Smooth muscle cell (in vitro differentiated cells): ENCODE measurements around the gene TAB3. TPM values are rescaled to one million over a fixed set of nuclear protein-coding genes. Genes with fewer than 3 reads are reported as not detected.

Experiments used
- DNase-seq: peaks from one replicate; lab custom pipeline; 2025; ENCODE audit not compliant: unreplicated experiment; lab: John Stamatoyannopoulos, UW
- H2AFZ ChIP-seq: fragments of 200-600 bp; sonication (generic); 2 replicates; pipeline ENCODE4 v1.6.0; 2016; ENCODE audit warnings: antibody characterized with exemption, low read depth, mild to moderate bottlenecking
- H3F3A ChIP-seq: fragments of 200-600 bp; sonication (generic); 2 replicates; pipeline ENCODE4 v1.6.0; 2017; ENCODE audit warnings: antibody characterized with exemption, low read depth
- H3K27ac ChIP-seq: fragments of 200-600 bp; sonication (generic); 2 replicates; pipeline ENCODE4 v1.5.1; 2016; ENCODE audit warnings: low read depth, mild to moderate bottlenecking
- H3K27me3 ChIP-seq: fragments of 200-600 bp; sonication (generic); 2 replicates; pipeline ENCODE4 v1.6.1; 2016; ENCODE audit warnings: low read depth, mild to moderate bottlenecking
- H3K36me3 ChIP-seq: fragments of 200-600 bp; sonication (generic); 2 replicates; pipeline ENCODE4 v1.5.1; 2016; ENCODE audit warnings: low read depth
- H3K4me1 ChIP-seq: fragments of 200-600 bp; sonication (generic); 2 replicates; pipeline ENCODE4 v1.5.1; 2016; ENCODE audit warnings: low read depth
- H3K4me2 ChIP-seq: fragments of 200-600 bp; sonication (generic); 2 replicates; pipeline ENCODE4 v1.6.0; 2016; ENCODE audit warnings: mild to moderate bottlenecking
- H3K4me3 ChIP-seq: fragments of 200-600 bp; sonication (generic); 2 replicates; pipeline ENCODE4 v1.5.1; 2016; ENCODE audit warnings: mild to moderate bottlenecking
- H3K79me2 ChIP-seq: fragments of 200-600 bp; sonication (generic); 2 replicates; pipeline ENCODE4 v1.6.0; 2016; ENCODE audit warnings: low read depth, mild to moderate bottlenecking
- H3K9ac ChIP-seq: fragments of 200-600 bp; sonication (generic); 2 replicates; pipeline ENCODE4 v1.6.0; 2016; ENCODE audit warnings: low read depth
- H3K9me3 ChIP-seq: fragments of 200-600 bp; sonication (generic); replicated peaks from 2 replicates; pipeline ENCODE4 v1.5.1; 2016; ENCODE audit warnings: low read depth
- H4K20me1 ChIP-seq: fragments of 200-600 bp; sonication (generic); 2 replicates; pipeline ENCODE4 v1.6.0; 2016; ENCODE audit warnings: low read depth
- CTCF ChIP-seq: fragments of 200-600 bp; sonication (generic); IDR thresholded peaks from 2 replicates; pipeline ENCODE4 v1.5.1; 2017; ENCODE audit warnings: borderline replicate concordance, mild to moderate bottlenecking, antibody characterized with exemption; ENCODE audit not compliant: insufficient read depth, poor library complexity, severe bottlenecking
- WGBS: methylation state at CpG from one replicate; pipeline ENCODE4 v1.1.7; 2016; ENCODE audit warnings: low lambda C conversion rate; 5-methylcytosine and 5-hydroxymethylcytosine counted together
- polyA plus RNA-seq: library from polyadenylated mRNA; unstranded; fragments of >200 nt; fragmentation: Nextera tagmentation; extraction: Ambion mirVana; gene quantifications from 2 replicates; pipeline ENCODE4 v1.2.1, GENCODE V29; 2016
- total RNA-seq: library from RNA; depleted of rRNA; stranded (reverse); fragments of >200 nt; gene quantifications from 2 replicates; pipeline ENCODE4 v1.2.3, GENCODE V29; 2014

Gene TAB3
- total and polyA plus RNA-seq, 2 experiments from 2014 or later, result 4.8 to 31.9 TPM

- H3K79me2 ChIP-seq, result peaks cover 20% of the 10 kb centered on the region
- no peaks in the 10 kb centered on the region for H3K27me3 ChIP-seq
- H2AFZ ChIP-seq, result peak overlapping the region; percentile 56
- DNase-seq, result no peak
- WGBS, result 28% methylated on average over 34 of the region's 45 CpGs
- peaks cover 3% of the 10 kb centered on the region for H4K20me1 ChIP-seq
- TF ChIP-seq CTCF, result no peak
- peak overlapping the region; percentile 56 for H3K9ac ChIP-seq
- peak overlapping the region; percentile 79 for H3K4me2 ChIP-seq
- no peaks in the 10 kb centered on the region for H3F3A ChIP-seq
- H3K4me1 ChIP-seq, result no peaks in the 10 kb centered on the region
- no peaks in the 10 kb centered on the region for H3K9me3 ChIP-seq
- H3K36me3 ChIP-seq, result no peaks in the 10 kb centered on the region
- peak overlapping the region; percentile 59 for H3K4me3 ChIP-seq
- H3K27ac ChIP-seq, result peak overlapping the region; percentile 37
Measured at GRCh38 chrX:30888526-30889146, 418 bp downstream of the TAB3 start.

- no peak overlapping the region for H3K27ac ChIP-seq
- H3K27me3 ChIP-seq, result no peaks in the 10 kb centered on the region
- H3K9ac ChIP-seq, result no peak overlapping the region
- H3K4me3 ChIP-seq, result peak overlapping the region; percentile 59
- H3K4me1 ChIP-seq, result no peaks in the 10 kb centered on the region
- H2AFZ ChIP-seq, result no peak overlapping the region
- no peaks in the 10 kb centered on the region for H3K36me3 ChIP-seq
- no peaks in the 10 kb centered on the region for H3K9me3 ChIP-seq
- TF ChIP-seq CTCF, result no peak
- peaks cover 20% of the 10 kb centered on the region for H3K79me2 ChIP-seq
- H4K20me1 ChIP-seq, result peaks cover 9% of the 10 kb centered on the region
- H3F3A ChIP-seq, result no peaks in the 10 kb centered on the region
- 71% methylated on average over 4 of the region's 4 CpGs for WGBS
- no peak for DNase-seq
- peak overlapping the region; percentile 79 for H3K4me2 ChIP-seq
Measured at GRCh38 chrX:30887721-30888120, 1.3 kb downstream of the TAB3 start.

- no peaks in the 10 kb centered on the region for H3K36me3 ChIP-seq
- H3K27ac ChIP-seq, result no peak overlapping the region
- no peaks in the 10 kb centered on the region for H3K9me3 ChIP-seq
- no peaks in the 10 kb centered on the region for H3F3A ChIP-seq
- peak overlapping the region; percentile 79 for H3K4me2 ChIP-seq
- no peak overlapping the region for H2AFZ ChIP-seq
- peak overlapping the region; percentile 59 for H3K4me3 ChIP-seq
- peaks cover 11% of the 10 kb centered on the region for H4K20me1 ChIP-seq
- no peaks in the 10 kb centered on the region for H3K4me1 ChIP-seq
- no peak for TF ChIP-seq CTCF
- no peaks in the 10 kb centered on the region for H3K27me3 ChIP-seq
- DNase-seq, result no peak
- H3K9ac ChIP-seq, result no peak overlapping the region
- WGBS, result 88% methylated on average over 5 of the region's 5 CpGs
- H3K79me2 ChIP-seq, result peaks cover 25% of the 10 kb centered on the region
Measured at GRCh38 chrX:30887288-30887687, 1.8 kb downstream of the TAB3 start.

GRCh38 chrX:30885136-30885535 lies 3.9 kb downstream of the TAB3 start:
- Histone ChIP-seq H3K4me3 (no peak overlapping the region), H4K20me1 (peaks cover 15% of the 10 kb centered on the region), H3K4me1 (no peaks in the 10 kb centered on the region), H3K9me3 (no peaks in the 10 kb centered on the region), H3K27me3 (no peaks in the 10 kb centered on the region), H3K9ac (no peak overlapping the region), H3K79me2 (peaks cover 38% of the 10 kb centered on the region), H3K4me2 (no peak overlapping the region), H3K27ac (no peak overlapping the region), H3K36me3 (no peaks in the 10 kb centered on the region), H3F3A (no peaks in the 10 kb centered on the region), H2AFZ (no peak overlapping the region)
- TF ChIP-seq CTCF, result no peak
- 68% methylated on average over 2 of the region's 2 CpGs for WGBS
- no peak for DNase-seq
